NB4 (cell line): ENCODE measurements around the gene SYT6.

Source experiments
- DNase-seq: peaks from one replicate; pipeline ENCODE4 v3.0.0; 2010; ENCODE audit warnings: low read depth
- H3K4me3 ChIP-seq: one replicate; pipeline ENCODE4 v1.5.1; 2011; ENCODE audit warnings: mild to moderate bottlenecking, low read depth, low read length, moderate library complexity
- MYC ChIP-seq: IDR thresholded peaks from 2 replicates; pipeline ENCODE4 v1.6.1; 2011; ENCODE audit warnings: low read depth, low read length
- POLR2A ChIP-seq: IDR thresholded peaks from 2 replicates; pipeline ENCODE4 v1.6.1; 2011; ENCODE audit warnings: mild to moderate bottlenecking; ENCODE audit not compliant: insufficient read length; ENCODE audit errors: extremely low read depth
- TF ChIP-seq, protein P1 (sequence below): IDR thresholded peaks from one replicate; pipeline ENCODE4 v1.5.1; 2012; ENCODE audit warnings: low read depth, low read length
- TF ChIP-seq, protein P2 (sequence below): IDR thresholded peaks from 2 replicates; pipeline ENCODE4 v1.6.1; 2011; ENCODE audit warnings: low read depth, low read length

SYT6 gene

DNA sequence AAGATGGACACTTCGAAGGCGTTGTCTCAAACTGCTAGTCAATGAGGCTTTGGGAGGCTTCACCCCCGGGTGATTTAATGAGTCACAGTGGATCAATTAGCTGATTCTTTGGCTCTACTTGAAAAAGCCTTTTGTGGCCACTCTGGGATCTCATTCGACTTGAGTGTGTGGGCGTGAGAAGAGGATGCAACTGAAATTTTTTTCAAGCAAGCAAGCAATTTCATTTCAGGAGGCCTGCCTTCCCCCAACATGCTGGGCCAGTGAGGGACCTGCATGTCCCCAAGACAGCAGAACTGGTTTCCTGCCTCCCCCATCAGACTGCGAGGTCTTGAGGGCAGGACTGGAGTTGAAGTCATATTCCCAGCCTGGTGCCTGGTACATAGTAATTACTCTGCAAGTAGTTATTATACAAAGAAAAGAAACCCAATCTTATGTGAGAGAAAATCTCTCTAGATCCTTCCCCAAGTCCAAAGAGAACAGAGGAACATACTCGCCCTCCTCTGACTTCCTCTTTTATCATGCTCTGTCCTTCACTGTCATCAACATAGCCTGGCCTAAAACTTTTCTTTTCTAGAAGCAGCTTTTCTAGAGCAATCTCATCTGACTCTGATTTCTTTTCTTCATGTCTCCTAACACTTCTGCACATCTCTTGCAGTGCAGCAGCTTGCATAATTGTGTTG, 22.7 kb downstream of the SYT6 start:
- TF ChIP-seq, protein P1, sequence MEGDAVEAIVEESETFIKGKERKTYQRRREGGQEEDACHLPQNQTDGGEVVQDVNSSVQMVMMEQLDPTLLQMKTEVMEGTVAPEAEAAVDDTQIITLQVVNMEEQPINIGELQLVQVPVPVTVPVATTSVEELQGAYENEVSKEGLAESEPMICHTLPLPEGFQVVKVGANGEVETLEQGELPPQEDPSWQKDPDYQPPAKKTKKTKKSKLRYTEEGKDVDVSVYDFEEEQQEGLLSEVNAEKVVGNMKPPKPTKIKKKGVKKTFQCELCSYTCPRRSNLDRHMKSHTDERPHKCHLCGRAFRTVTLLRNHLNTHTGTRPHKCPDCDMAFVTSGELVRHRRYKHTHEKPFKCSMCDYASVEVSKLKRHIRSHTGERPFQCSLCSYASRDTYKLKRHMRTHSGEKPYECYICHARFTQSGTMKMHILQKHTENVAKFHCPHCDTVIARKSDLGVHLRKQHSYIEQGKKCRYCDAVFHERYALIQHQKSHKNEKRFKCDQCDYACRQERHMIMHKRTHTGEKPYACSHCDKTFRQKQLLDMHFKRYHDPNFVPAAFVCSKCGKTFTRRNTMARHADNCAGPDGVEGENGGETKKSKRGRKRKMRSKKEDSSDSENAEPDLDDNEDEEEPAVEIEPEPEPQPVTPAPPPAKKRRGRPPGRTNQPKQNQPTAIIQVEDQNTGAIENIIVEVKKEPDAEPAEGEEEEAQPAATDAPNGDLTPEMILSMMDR: no peak
- TF ChIP-seq, protein P2, sequence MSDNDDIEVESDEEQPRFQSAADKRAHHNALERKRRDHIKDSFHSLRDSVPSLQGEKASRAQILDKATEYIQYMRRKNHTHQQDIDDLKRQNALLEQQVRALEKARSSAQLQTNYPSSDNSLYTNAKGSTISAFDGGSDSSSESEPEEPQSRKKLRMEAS: no peak
- no peak for TF ChIP-seq MYC
- no peak for TF ChIP-seq POLR2A
- DNase-seq: peak; percentile 52
- no peak overlapping the region for H3K4me3 ChIP-seq

DNA sequence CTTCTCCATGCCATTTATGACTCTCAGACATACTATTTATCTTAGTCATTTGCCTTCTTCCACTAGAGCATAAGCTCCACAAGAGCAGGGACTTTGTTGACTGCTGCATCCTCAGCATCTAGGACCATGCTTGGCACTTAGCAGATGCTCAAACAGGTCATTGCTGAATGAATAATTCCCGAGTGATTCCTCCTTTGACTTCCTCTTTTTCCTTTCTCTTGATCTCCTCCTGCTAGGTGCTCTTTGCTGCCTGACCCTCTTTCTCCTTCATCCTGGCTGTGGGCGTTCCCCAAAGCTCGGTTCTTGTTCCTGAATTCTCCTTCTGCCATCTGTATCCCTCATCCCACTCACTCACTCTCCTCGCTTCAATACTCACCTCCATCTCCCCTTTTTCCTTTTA, 23.5 kb downstream of the SYT6 start:
- H3K4me3 ChIP-seq: no peak overlapping the region
- DNase-seq: no peak
- TF ChIP-seq POLR2A: no peak
- TF ChIP-seq, protein P2: no peak
- TF ChIP-seq, protein P1: no peak
- TF ChIP-seq MYC: no peak

DNA sequence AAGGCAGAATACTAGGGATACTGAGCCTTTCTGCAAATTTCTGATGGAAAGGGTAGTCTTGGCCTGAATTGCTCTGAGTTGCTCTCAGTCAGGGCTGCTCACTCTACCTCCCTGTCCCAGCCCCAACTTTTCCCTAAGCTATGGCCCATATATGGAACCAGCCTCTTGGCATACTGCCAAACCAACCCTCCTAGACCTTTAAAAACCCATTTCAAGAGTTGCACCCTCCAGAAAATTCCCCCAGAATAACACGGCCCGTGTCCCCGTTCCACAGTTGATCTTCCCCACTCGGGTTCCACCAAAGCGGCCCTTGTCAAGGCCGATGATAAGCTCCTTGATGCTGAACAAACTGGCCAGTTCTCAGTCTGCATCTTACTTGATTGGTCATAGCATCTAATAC, 25.4 kb downstream of the SYT6 start:
- TF ChIP-seq, protein P2: no peak
- TF ChIP-seq POLR2A: no peak
- TF ChIP-seq, protein P1: no peak
- no peak for TF ChIP-seq MYC
- no peak overlapping the region for H3K4me3 ChIP-seq
- no peak for DNase-seq

DNA sequence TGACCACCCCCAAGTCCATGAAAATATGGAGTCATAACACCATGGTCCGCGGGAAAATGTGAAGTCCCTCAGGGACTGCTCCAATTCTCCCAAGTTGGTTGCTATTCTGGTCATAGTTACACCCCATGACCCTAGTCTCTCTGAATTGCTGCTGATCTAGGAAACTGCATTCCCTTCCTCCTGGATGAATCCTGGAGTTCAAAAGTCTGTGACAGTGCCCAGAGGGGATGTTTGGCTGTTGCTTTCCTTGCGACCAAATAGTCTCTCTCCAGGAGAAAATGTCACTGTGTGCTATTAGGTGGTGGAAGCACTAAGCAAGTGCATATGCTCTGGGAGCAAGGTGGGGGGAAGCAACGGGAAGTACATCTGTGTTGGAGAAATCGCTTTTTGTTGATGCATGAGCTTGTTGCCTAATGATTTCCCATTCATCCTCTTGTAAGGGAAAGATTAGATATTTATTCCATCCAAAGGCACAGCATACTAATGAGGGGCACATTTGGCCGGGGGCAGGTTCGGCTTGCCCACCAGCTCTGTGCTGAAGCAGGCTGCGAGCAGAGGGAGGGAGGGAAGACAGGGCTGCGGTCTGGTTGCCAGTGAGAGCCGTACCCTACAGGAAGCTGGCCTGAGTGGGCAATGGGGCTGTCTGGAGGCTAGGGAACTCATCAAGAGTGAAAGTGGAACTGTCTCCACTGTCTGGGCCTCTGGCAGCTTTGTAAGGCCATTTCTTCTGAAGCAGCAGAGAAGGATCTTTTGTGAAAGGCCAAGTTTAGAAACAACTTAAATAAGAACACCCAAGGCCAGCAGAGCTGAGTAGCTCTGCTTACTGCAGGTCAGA, 27.2 kb downstream of the SYT6 start:
- no peak overlapping the region for H3K4me3 ChIP-seq
- no peak for DNase-seq
- TF ChIP-seq POLR2A: no peak
- TF ChIP-seq, protein P1: no peak
- TF ChIP-seq MYC: no peak
- TF ChIP-seq, protein P2: no peak

DNA sequence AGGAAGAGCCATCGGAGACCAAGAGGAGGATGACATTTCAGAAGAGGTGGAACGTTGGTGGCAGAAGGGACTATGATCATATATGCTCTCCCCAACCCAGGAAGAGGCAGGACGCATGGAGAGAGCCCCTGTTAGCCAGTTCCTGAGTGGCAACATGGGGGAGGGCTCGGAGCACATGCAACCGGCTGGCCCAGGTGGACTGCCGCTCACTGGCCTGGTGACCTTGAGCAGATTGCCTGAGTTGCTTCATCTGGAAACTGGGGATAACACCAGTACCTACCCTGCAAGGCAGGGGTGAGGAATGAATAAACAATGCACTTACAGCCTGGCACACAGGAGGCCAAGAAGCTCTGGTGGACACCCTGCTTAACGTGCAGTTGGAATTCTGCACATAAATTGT, 29.0 kb downstream of the SYT6 start:
- TF ChIP-seq, protein P1: no peak
- TF ChIP-seq POLR2A (no peak), MYC (no peak)
- TF ChIP-seq, protein P2: no peak
- no peak for DNase-seq
- no peak overlapping the region for H3K4me3 ChIP-seq
